GM23338 (cell line): ENCODE measurements around the gene NABP1. TPM values are rescaled to one million over a fixed set of nuclear protein-coding genes. Genes with fewer than 3 reads are reported as not detected.

Experiments used
- ATAC-seq: fragments of 200-7000 bp; cut with Tn5 transposase; 3 replicates; pipeline ENCODE4 v1.9.1; 2020
- DNase-seq: peaks from one replicate; pipeline ENCODE4 v3.0.0-alpha.2; 2015; ENCODE audit warnings: low spot score
- H2AFZ ChIP-seq: fragments of 200-600 bp; sonication (generic); 2 replicates; pipeline ENCODE4 v1.8.0; 2016; ENCODE audit warnings: antibody characterized with exemption, mild to moderate bottlenecking, moderate library complexity
- H3F3A ChIP-seq: fragments of 200-600 bp; sonication (generic); replicated peaks from 2 replicates; pipeline ENCODE4 v1.8.0; 2017; ENCODE audit warnings: antibody characterized with exemption, mixed run types, low read depth
- H3K27ac ChIP-seq: fragments of 200-600 bp; sonication (generic); 2 replicates; pipeline ENCODE4 v1.6.1; 2016; ENCODE audit warnings: low read depth
- H3K27me3 ChIP-seq: fragments of 200-600 bp; sonication (generic); 2 replicates; pipeline ENCODE4 v1.8.0; 2016; ENCODE audit warnings: mild to moderate bottlenecking, mixed run types, moderate library complexity; ENCODE audit not compliant: insufficient read depth
- H3K36me3 ChIP-seq: fragments of 200-600 bp; sonication (generic); 2 replicates; pipeline ENCODE4 v1.8.0; 2016; ENCODE audit warnings: mild to moderate bottlenecking; ENCODE audit not compliant: insufficient read depth
- H3K4me1 ChIP-seq: fragments of 200-600 bp; sonication (generic); 2 replicates; pipeline ENCODE4 v1.8.0; 2016; ENCODE audit warnings: mild to moderate bottlenecking, moderate library complexity; ENCODE audit not compliant: insufficient read depth
- H3K4me2 ChIP-seq: fragments of 200-600 bp; sonication (generic); 2 replicates; pipeline ENCODE4 v1.7.1; 2017; ENCODE audit warnings: mixed run types
- H3K4me3 ChIP-seq: fragments of 200-600 bp; sonication (generic); 2 replicates; pipeline ENCODE4 v1.6.1; 2016; ENCODE audit warnings: mixed run types
- H3K79me2 ChIP-seq: fragments of 200-600 bp; sonication (generic); replicated peaks from 2 replicates; pipeline ENCODE4 v1.8.0; 2017; ENCODE audit warnings: mild to moderate bottlenecking; ENCODE audit not compliant: insufficient read depth
- H3K9me2 ChIP-seq: fragments of 200-600 bp; sonication (generic); 2 replicates; pipeline ENCODE4 v1.8.0; 2017; ENCODE audit not compliant: insufficient read depth
- H4K20me1 ChIP-seq: fragments of 200-600 bp; sonication (generic); replicated peaks from 2 replicates; pipeline ENCODE4 v1.8.0; 2017; ENCODE audit warnings: mild to moderate bottlenecking; ENCODE audit not compliant: insufficient read depth
- H3K27ac Mint-ChIP-seq: 2 replicates; pipeline ENCODE4 v1.8.0; 2020; ENCODE audit warnings: inconsistent platforms, mild to moderate bottlenecking, moderate library complexity, mixed read lengths
- H3K27me3 Mint-ChIP-seq: 3 replicates; pipeline ENCODE4 v1.8.0; 2022; ENCODE audit warnings: low read depth, mild to moderate bottlenecking, moderate library complexity, mixed read lengths, inconsistent platforms; ENCODE audit not compliant: insufficient read depth, poor library complexity
- H3K36me3 Mint-ChIP-seq: 3 replicates; pipeline ENCODE4 v1.8.0; 2021; ENCODE audit warnings: low read depth, mild to moderate bottlenecking, inconsistent platforms, moderate library complexity, mixed read lengths
- H3K4me1 Mint-ChIP-seq: 3 replicates; pipeline ENCODE4 v1.8.0; 2020; ENCODE audit warnings: mild to moderate bottlenecking, inconsistent platforms, mixed read lengths
- H3K4me3 Mint-ChIP-seq: 3 replicates; pipeline ENCODE4 v1.8.0; 2021; ENCODE audit warnings: moderate library complexity, mild to moderate bottlenecking, inconsistent platforms, mixed read lengths
- H3K9me3 Mint-ChIP-seq: 3 replicates; pipeline ENCODE4 v1.8.0; 2020; ENCODE audit warnings: moderate library complexity, mild to moderate bottlenecking, inconsistent platforms, mixed read lengths
- CREB1 ChIP-seq: fragments of 250-450 bp; sonication (Bioruptor Pico); IDR thresholded peaks from 2 replicates; pipeline ENCODE4 v1.5.0; 2020; ENCODE audit warnings: low read depth, mild to moderate bottlenecking, moderate library complexity
- EZH2 ChIP-seq: fragments of 200-600 bp; sonication (generic); IDR thresholded peaks from one replicate; pipeline ENCODE4 v1.8.0; 2017; ENCODE audit warnings: antibody characterized with exemption, mild to moderate bottlenecking, low read depth; ENCODE audit not compliant: unreplicated experiment
- EZH2phosphoT487 ChIP-seq: fragments of 200-600 bp; sonication (generic); IDR thresholded peaks from one replicate; pipeline ENCODE4 v1.8.1; 2018; ENCODE audit warnings: antibody characterized with exemption; ENCODE audit not compliant: unreplicated experiment
- JUNB ChIP-seq: IDR thresholded peaks from one replicate; pipeline ENCODE4 v1.6.1; 2016; ENCODE audit warnings: antibody characterized with exemption; ENCODE audit not compliant: unreplicated experiment
- NANOG ChIP-seq: IDR thresholded peaks from 2 replicates; pipeline ENCODE4 v1.6.1; 2016; ENCODE audit warnings: antibody characterized with exemption, borderline replicate concordance
- POLR2AphosphoS5 ChIP-seq: IDR thresholded peaks from 2 replicates; pipeline ENCODE4 v1.6.1; 2016; ENCODE audit warnings: antibody characterized with exemption, low read depth
- STAT1 ChIP-seq: IDR thresholded peaks from one replicate; pipeline ENCODE4 v1.6.1; 2016; ENCODE audit warnings: antibody characterized with exemption; ENCODE audit not compliant: unreplicated experiment
- ZNF331 ChIP-seq: fragments of 250-450 bp; sonication (Bioruptor Pico); IDR thresholded peaks from 2 replicates; pipeline ENCODE4 v1.5.0; 2020; ENCODE audit warnings: low read depth, mild to moderate bottlenecking, moderate library complexity
- polyA plus RNA-seq: library from polyadenylated mRNA; unstranded; fragments of >200 nt; fragmentation: Nextera tagmentation; extraction: Ambion mirVana; gene quantifications from 2 replicates; pipeline ENCODE4 v1.2.1, GENCODE V29; 2016
- total RNA-seq: library from RNA; depleted of rRNA; stranded (reverse); fragments of >200 nt; shearing (Covaris generic); gene quantifications from 2 replicates; pipeline ENCODE4 v1.2.3, GENCODE V29; 2014
- TF ChIP-seq, protein P1 (sequence below): IDR thresholded peaks from 2 replicates; pipeline ENCODE4 v1.6.1; 2016; ENCODE audit warnings: antibody characterized with exemption
- TF ChIP-seq, protein P2 (sequence below): IDR thresholded peaks from one replicate; pipeline ENCODE4 v1.6.1; 2018; ENCODE audit warnings: antibody characterized with exemption; ENCODE audit not compliant: unreplicated experiment
- TF ChIP-seq, protein P3 (sequence below), 2 experiments: fragments of 200-600 bp in 1 of 2; sonication (generic) in 1 of 2; conservative IDR thresholded peaks; 2 replicates each; pipeline versions ENCODE4 v1.5.1 to v1.6.1; 2016 to 2017; ENCODE audit warnings: antibody characterized with exemption in 2 of 2, low read depth in 2 of 2, mild to moderate bottlenecking in 2 of 2, moderate library complexity in 1 of 2

Gene NABP1
- total and polyA plus RNA-seq, 2 experiments from 2014 or later: 5.2 to 5.6 TPM

DNA sequence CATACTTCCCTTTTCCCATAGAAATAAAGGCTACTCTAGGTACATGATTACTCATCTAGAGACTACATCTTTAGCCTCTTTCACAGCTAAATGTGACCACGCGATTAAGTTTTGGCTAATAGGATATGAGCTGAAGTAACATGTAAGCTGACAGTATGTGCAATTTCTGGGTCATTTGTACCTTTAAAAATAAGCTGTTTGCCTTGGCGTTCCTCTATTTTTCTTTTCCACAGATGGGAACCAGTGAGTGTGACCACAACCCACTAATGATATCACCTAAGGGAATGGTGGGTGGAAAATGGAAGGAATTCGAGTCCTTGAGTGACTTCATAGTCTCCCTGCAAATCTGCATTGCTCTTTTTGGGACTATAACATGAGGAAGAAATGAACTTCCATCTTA is 11.7 kb upstream of the NABP1 start:
- Histone ChIP-seq H3K9me2 (peaks cover 4% of the 10 kb centered on the region), H2AFZ (no peak overlapping the region), H3K27ac (no peak overlapping the region), H4K20me1 (no peaks in the 10 kb centered on the region), H3K27me3 (no peaks in the 10 kb centered on the region), H3K79me2 (no peaks in the 10 kb centered on the region), H3K4me1 (no peaks in the 10 kb centered on the region), H3K4me3 (no peak overlapping the region), H3K4me2 (no peak overlapping the region), H3F3A (no peaks in the 10 kb centered on the region), H3K36me3 (no peaks in the 10 kb centered on the region)
- Mint-ChIP-seq H3K4me1 (no peaks in the 10 kb centered on the region; the same call in 2 of the 3 replicates), H3K9me3 (no peaks in the 10 kb centered on the region), H3K36me3 (no peaks in the 10 kb centered on the region), H3K4me3 (no peak overlapping the region), H3K27ac (no peak overlapping the region), H3K27me3 (no peaks in the 10 kb centered on the region)
- no peak for ATAC-seq
- TF ChIP-seq POLR2AphosphoS5: no peak
- TF ChIP-seq EZH2phosphoT487: no peak
- TF ChIP-seq STAT1: no peak
- no peak for TF ChIP-seq JUNB
- TF ChIP-seq CREB1 (CRISPR knock-in tag): no peak
- TF ChIP-seq, protein P1, sequence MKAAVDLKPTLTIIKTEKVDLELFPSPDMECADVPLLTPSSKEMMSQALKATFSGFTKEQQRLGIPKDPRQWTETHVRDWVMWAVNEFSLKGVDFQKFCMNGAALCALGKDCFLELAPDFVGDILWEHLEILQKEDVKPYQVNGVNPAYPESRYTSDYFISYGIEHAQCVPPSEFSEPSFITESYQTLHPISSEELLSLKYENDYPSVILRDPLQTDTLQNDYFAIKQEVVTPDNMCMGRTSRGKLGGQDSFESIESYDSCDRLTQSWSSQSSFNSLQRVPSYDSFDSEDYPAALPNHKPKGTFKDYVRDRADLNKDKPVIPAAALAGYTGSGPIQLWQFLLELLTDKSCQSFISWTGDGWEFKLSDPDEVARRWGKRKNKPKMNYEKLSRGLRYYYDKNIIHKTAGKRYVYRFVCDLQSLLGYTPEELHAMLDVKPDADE: no peak
- TF ChIP-seq, protein P2, sequence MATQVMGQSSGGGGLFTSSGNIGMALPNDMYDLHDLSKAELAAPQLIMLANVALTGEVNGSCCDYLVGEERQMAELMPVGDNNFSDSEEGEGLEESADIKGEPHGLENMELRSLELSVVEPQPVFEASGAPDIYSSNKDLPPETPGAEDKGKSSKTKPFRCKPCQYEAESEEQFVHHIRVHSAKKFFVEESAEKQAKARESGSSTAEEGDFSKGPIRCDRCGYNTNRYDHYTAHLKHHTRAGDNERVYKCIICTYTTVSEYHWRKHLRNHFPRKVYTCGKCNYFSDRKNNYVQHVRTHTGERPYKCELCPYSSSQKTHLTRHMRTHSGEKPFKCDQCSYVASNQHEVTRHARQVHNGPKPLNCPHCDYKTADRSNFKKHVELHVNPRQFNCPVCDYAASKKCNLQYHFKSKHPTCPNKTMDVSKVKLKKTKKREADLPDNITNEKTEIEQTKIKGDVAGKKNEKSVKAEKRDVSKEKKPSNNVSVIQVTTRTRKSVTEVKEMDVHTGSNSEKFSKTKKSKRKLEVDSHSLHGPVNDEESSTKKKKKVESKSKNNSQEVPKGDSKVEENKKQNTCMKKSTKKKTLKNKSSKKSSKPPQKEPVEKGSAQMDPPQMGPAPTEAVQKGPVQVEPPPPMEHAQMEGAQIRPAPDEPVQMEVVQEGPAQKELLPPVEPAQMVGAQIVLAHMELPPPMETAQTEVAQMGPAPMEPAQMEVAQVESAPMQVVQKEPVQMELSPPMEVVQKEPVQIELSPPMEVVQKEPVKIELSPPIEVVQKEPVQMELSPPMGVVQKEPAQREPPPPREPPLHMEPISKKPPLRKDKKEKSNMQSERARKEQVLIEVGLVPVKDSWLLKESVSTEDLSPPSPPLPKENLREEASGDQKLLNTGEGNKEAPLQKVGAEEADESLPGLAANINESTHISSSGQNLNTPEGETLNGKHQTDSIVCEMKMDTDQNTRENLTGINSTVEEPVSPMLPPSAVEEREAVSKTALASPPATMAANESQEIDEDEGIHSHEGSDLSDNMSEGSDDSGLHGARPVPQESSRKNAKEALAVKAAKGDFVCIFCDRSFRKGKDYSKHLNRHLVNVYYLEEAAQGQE: no peak
- no peak for TF ChIP-seq EZH2
- no peak for TF ChIP-seq ZNF331 (CRISPR knock-in tag)
- no peak for TF ChIP-seq NANOG
- TF ChIP-seq, protein P3, sequence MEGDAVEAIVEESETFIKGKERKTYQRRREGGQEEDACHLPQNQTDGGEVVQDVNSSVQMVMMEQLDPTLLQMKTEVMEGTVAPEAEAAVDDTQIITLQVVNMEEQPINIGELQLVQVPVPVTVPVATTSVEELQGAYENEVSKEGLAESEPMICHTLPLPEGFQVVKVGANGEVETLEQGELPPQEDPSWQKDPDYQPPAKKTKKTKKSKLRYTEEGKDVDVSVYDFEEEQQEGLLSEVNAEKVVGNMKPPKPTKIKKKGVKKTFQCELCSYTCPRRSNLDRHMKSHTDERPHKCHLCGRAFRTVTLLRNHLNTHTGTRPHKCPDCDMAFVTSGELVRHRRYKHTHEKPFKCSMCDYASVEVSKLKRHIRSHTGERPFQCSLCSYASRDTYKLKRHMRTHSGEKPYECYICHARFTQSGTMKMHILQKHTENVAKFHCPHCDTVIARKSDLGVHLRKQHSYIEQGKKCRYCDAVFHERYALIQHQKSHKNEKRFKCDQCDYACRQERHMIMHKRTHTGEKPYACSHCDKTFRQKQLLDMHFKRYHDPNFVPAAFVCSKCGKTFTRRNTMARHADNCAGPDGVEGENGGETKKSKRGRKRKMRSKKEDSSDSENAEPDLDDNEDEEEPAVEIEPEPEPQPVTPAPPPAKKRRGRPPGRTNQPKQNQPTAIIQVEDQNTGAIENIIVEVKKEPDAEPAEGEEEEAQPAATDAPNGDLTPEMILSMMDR (conservative IDR thresholded peaks at IDR 0.05; ENCODE audit: low read depth in 2 of 2): no peak
- no peak for DNase-seq
